ENCODE measurements around the gene PSMA6.

- TF ChIP-seq, protein P1, sequence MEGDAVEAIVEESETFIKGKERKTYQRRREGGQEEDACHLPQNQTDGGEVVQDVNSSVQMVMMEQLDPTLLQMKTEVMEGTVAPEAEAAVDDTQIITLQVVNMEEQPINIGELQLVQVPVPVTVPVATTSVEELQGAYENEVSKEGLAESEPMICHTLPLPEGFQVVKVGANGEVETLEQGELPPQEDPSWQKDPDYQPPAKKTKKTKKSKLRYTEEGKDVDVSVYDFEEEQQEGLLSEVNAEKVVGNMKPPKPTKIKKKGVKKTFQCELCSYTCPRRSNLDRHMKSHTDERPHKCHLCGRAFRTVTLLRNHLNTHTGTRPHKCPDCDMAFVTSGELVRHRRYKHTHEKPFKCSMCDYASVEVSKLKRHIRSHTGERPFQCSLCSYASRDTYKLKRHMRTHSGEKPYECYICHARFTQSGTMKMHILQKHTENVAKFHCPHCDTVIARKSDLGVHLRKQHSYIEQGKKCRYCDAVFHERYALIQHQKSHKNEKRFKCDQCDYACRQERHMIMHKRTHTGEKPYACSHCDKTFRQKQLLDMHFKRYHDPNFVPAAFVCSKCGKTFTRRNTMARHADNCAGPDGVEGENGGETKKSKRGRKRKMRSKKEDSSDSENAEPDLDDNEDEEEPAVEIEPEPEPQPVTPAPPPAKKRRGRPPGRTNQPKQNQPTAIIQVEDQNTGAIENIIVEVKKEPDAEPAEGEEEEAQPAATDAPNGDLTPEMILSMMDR (IDR thresholded peaks at IDR 0.05): no peak
- no peak for TF ChIP-seq POLR2A (IDR thresholded peaks at IDR 0.05)
These were observed 51.5 kb downstream of the PSMA6 start for GRCh38 chr14:35343702-35344101.
